HL-60 (cell line): ENCODE results near the gene RRP1.

Experiments used
- DNase-seq, 2 experiments: peaks; one replicate each; pipeline ENCODE4 v3.0.0-alpha.2; 2010 to 2020; ENCODE audit warnings: low read depth in 1 of 2, low spot score in 1 of 2
- H3K27ac ChIP-seq: fragments of 250-450 bp; sonication (Bioruptor Pico); replicated peaks from 2 replicates; pipeline ENCODE4 v1.5.1; 2020; ENCODE audit warnings: mild to moderate bottlenecking, moderate library complexity
- H3K27me3 ChIP-seq: fragments of 250-450 bp; sonication (Bioruptor Pico); 2 replicates; pipeline ENCODE4 v1.5.1; 2021; ENCODE audit warnings: mild to moderate bottlenecking, moderate library complexity; ENCODE audit not compliant: insufficient read depth, poor library complexity, severe bottlenecking
- H3K4me3 ChIP-seq: replicated peaks from 2 replicates; pipeline ENCODE4 v1.5.1; 2011; ENCODE audit warnings: mild to moderate bottlenecking, control low read depth, low read length; ENCODE audit not compliant: insufficient read depth
- CTCF ChIP-seq: IDR thresholded peaks from one replicate; pipeline ENCODE4 v1.5.1; 2011; ENCODE audit warnings: low read length, control low read depth, inconsistent platforms; ENCODE audit not compliant: insufficient read depth
- GABPA ChIP-seq: IDR thresholded peaks from 2 replicates; pipeline ENCODE4 v1.6.1; 2012; ENCODE audit warnings: low read depth
- POLR2AphosphoS5 ChIP-seq: IDR thresholded peaks from 2 replicates; pipeline ENCODE4 v1.6.1; 2012; ENCODE audit warnings: low read depth
- REST ChIP-seq: IDR thresholded peaks from 2 replicates; pipeline ENCODE4 v1.6.1; 2012; ENCODE audit warnings: low read depth; ENCODE audit not compliant: insufficient replicate concordance
- SPI1 ChIP-seq: IDR thresholded peaks from 2 replicates; pipeline ENCODE4 v1.6.1; 2012; ENCODE audit warnings: low read depth, mild to moderate bottlenecking, borderline replicate concordance

Gene RRP1

GRCh38 chr21:43834146-43834905 is 44.9 kb downstream of the RRP1 start:
- no peak overlapping the region for H3K4me3 ChIP-seq
- peak in 1 of 2 experiments; percentile 23 for DNase-seq

GRCh38 chr21:43835050-43835449 is 45.7 kb downstream of the RRP1 start:
- DNase-seq, result peak in 1 of 2 experiments; percentile 23
- H3K27me3 ChIP-seq, result no peaks in the 10 kb centered on the region
- no peak for TF ChIP-seq CTCF
- no peak overlapping the region for H3K27ac ChIP-seq
- no peak overlapping the region for H3K4me3 ChIP-seq

More at GRCh38 chr21:43834146-43834905, 44.9 kb downstream of the RRP1 start:
- H3K27ac ChIP-seq, result no peak overlapping the region
- no peak for TF ChIP-seq REST
- TF ChIP-seq POLR2AphosphoS5, result no peak
- TF ChIP-seq GABPA, result no peak
- TF ChIP-seq CTCF, result no peak
- TF ChIP-seq SPI1, result no peak
- H3K27me3 ChIP-seq, result no peaks in the 10 kb centered on the region

- DNase-seq, result no peak
- Histone ChIP-seq H3K27ac (no peak overlapping the region), H3K4me3 (no peak overlapping the region), H3K27me3 (no peaks in the 10 kb centered on the region)
- TF ChIP-seq GABPA, result no peak
- no peak for TF ChIP-seq POLR2AphosphoS5
- TF ChIP-seq REST, result no peak
- no peak for TF ChIP-seq SPI1
- no peak for TF ChIP-seq CTCF
These were observed 46.5 kb downstream of the RRP1 start for GRCh38 chr21:43835861-43836260.

GRCh38 chr21:43836616-43837015 is 47.2 kb downstream of the RRP1 start:
- no peaks in the 10 kb centered on the region for H3K27me3 ChIP-seq
- no peak for TF ChIP-seq CTCF
- TF ChIP-seq POLR2AphosphoS5, result no peak
- TF ChIP-seq REST, result no peak
- TF ChIP-seq SPI1, result no peak
- TF ChIP-seq GABPA, result no peak
- no peak overlapping the region for H3K4me3 ChIP-seq
- DNase-seq, result no peak
- no peak overlapping the region for H3K27ac ChIP-seq
